Suprapubic skin (tissue), 4 donors: ENCODE data around the gene POFUT1. TPM values are rescaled to one million over a fixed set of nuclear protein-coding genes. Genes with fewer than 3 reads are reported as not detected.
"Not testable (repeated sequence)": the region's sequence is repeated elsewhere in the genome, so short reads cannot be mapped to it uniquely, and the experiment has no call there.

ENCODE experiments used
- DNase-seq, 2 donors: peaks; one replicate each; pipeline ENCODE4 v3.0.0-alpha.2; 2019; ENCODE audit warnings: low spot score in 2 of 2
- H3K27ac ChIP-seq: fragments of 200-600 bp; sonication (generic); one replicate; pipeline ENCODE4 v1.5.1; 2019
- H3K27me3 ChIP-seq: fragments of 200-600 bp; sonication (generic); one replicate; pipeline ENCODE4 v1.5.1; 2019
- H3K36me3 ChIP-seq: fragments of 200-600 bp; sonication (generic); one replicate; pipeline ENCODE4 v1.5.1; 2019
- H3K4me1 ChIP-seq: fragments of 200-600 bp; sonication (generic); one replicate; pipeline ENCODE4 v1.5.1; 2019
- H3K4me3 ChIP-seq: fragments of 200-600 bp; sonication (generic); one replicate; pipeline ENCODE4 v1.5.1; 2019; ENCODE audit warnings: mild to moderate bottlenecking
- H3K9me3 ChIP-seq: fragments of 200-600 bp; sonication (generic); one replicate; pipeline ENCODE4 v1.5.1; 2019
- EP300 ChIP-seq: sonication (generic); formaldehyde crosslinking; IDR thresholded peaks from one replicate; pipeline ENCODE4 v1.6.1; 2017; ENCODE audit warnings: antibody characterized with exemption
- POLR2A ChIP-seq, 2 donors: fragments of 450-650 bp; IDR thresholded peaks; one replicate each; pipeline ENCODE4 v1.6.1; 2017; ENCODE audit warnings: antibody characterized with exemption in 2 of 2, mild to moderate bottlenecking in 2 of 2, moderate library complexity in 2 of 2
- POLR2AphosphoS5 ChIP-seq, 3 donors: sonication (generic); formaldehyde crosslinking; IDR thresholded peaks; one replicate each; pipeline ENCODE4 v1.6.1; 2017; ENCODE audit warnings: antibody characterized with exemption in 3 of 3
- WGBS: methylation state at CpG from one replicate; pipeline ENCODE4 v1.1.5; 2018; 5-methylcytosine and 5-hydroxymethylcytosine counted together
- total RNA-seq, 4 donors: library from RNA; depleted of rRNA; stranded (reverse); fragments of >200 nt; gene quantifications; one replicate each; pipeline ENCODE4 v1.1.0, GENCODE V29; 2016
- TF ChIP-seq, protein P1 (sequence below), 2 donors: fragments of 200-600 bp in 1 of 2; fragments of 450-650 bp in 1 of 2; sonication (generic) in 1 of 2; IDR thresholded peaks; one replicate each; pipeline ENCODE4 v1.5.1; 2016 to 2019; ENCODE audit warnings: antibody characterized with exemption in 2 of 2, mild to moderate bottlenecking in 1 of 2, moderate library complexity in 1 of 2

Gene POFUT1
- total RNA-seq, 4 donors from 2014 or later: 19.0 to 36.4 (median 24.1) TPM

GRCh38 chr20:32240205-32240604 is 32.5 kb downstream of the POFUT1 start:
- no peaks in the 10 kb centered on the region for H3K9me3 ChIP-seq
- H3K4me3 ChIP-seq: no peak overlapping the region
- TF ChIP-seq, protein P1, sequence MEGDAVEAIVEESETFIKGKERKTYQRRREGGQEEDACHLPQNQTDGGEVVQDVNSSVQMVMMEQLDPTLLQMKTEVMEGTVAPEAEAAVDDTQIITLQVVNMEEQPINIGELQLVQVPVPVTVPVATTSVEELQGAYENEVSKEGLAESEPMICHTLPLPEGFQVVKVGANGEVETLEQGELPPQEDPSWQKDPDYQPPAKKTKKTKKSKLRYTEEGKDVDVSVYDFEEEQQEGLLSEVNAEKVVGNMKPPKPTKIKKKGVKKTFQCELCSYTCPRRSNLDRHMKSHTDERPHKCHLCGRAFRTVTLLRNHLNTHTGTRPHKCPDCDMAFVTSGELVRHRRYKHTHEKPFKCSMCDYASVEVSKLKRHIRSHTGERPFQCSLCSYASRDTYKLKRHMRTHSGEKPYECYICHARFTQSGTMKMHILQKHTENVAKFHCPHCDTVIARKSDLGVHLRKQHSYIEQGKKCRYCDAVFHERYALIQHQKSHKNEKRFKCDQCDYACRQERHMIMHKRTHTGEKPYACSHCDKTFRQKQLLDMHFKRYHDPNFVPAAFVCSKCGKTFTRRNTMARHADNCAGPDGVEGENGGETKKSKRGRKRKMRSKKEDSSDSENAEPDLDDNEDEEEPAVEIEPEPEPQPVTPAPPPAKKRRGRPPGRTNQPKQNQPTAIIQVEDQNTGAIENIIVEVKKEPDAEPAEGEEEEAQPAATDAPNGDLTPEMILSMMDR (IDR thresholded peaks at IDR 0.05): no peak
- no peak for TF ChIP-seq POLR2A (IDR thresholded peaks at IDR 0.05)
- no peak for TF ChIP-seq POLR2AphosphoS5 (IDR thresholded peaks at IDR 0.05)
- no peak for TF ChIP-seq EP300
- DNase-seq: no peak
- no peaks in the 10 kb centered on the region for H3K27me3 ChIP-seq
- WGBS: 0% methylated on average over 1 of the region's 1 CpG
- H3K27ac ChIP-seq: no peak overlapping the region
- no peaks in the 10 kb centered on the region for H3K4me1 ChIP-seq
- peaks cover 10% of the 10 kb centered on the region for H3K36me3 ChIP-seq

GRCh38 chr20:32241807-32242206 is 34.1 kb downstream of the POFUT1 start:
- WGBS: 77% methylated on average over 3 of the region's 4 CpGs
- Histone ChIP-seq H3K36me3 (no peaks in the 10 kb centered on the region), H3K9me3 (no peaks in the 10 kb centered on the region), H3K27ac (no peak overlapping the region), H3K27me3 (no peaks in the 10 kb centered on the region), H3K4me3 (no peak overlapping the region), H3K4me1 (no peaks in the 10 kb centered on the region)
- no peak for DNase-seq
- TF ChIP-seq POLR2AphosphoS5 (IDR thresholded peaks at IDR 0.05) (no peak), EP300 (no peak), POLR2A (IDR thresholded peaks at IDR 0.05) (no peak)
- TF ChIP-seq, protein P1 (IDR thresholded peaks at IDR 0.05): no peak

GRCh38 chr20:32244150-32244823 is 36.6 kb downstream of the POFUT1 start:
- no peaks in the 10 kb centered on the region for H3K9me3 ChIP-seq
- 94% methylated on average over 6 of the region's 6 CpGs for WGBS
- TF ChIP-seq POLR2A (IDR thresholded peaks at IDR 0.05) (no peak), POLR2AphosphoS5 (IDR thresholded peaks at IDR 0.05) (no peak), EP300 (no peak)
- no peaks in the 10 kb centered on the region for H3K27me3 ChIP-seq
- no peaks in the 10 kb centered on the region for H3K36me3 ChIP-seq
- H3K4me1 ChIP-seq: no peaks in the 10 kb centered on the region
- H3K27ac ChIP-seq: no peak overlapping the region
- H3K4me3 ChIP-seq: no peak overlapping the region
- no peak for DNase-seq

- 80% methylated on average over 4 of the region's 4 CpGs for WGBS
- H3K4me3 ChIP-seq: no peak overlapping the region
- TF ChIP-seq POLR2AphosphoS5 (IDR thresholded peaks at IDR 0.05) (no peak), EP300 (no peak), POLR2A (IDR thresholded peaks at IDR 0.05) (no peak)
- TF ChIP-seq, protein P1 (IDR thresholded peaks at IDR 0.05): no peak
- no peak overlapping the region for H3K27ac ChIP-seq
- H3K27me3 ChIP-seq: no peaks in the 10 kb centered on the region
- H3K36me3 ChIP-seq: no peaks in the 10 kb centered on the region
- H3K4me1 ChIP-seq: no peaks in the 10 kb centered on the region
- H3K9me3 ChIP-seq: no peaks in the 10 kb centered on the region
- DNase-seq: no peak
Observed at GRCh38 chr20:32244959-32245358, 37.3 kb downstream of the POFUT1 start.

- H3K9me3 ChIP-seq, H3K36me3 ChIP-seq, H3K27me3 ChIP-seq, H3K27ac ChIP-seq, DNase-seq, H3K4me3 ChIP-seq, H3K4me1 ChIP-seq: not testable (repeated sequence)
- WGBS: 92% methylated on average over 5 of the region's 5 CpGs
Observed at GRCh38 chr20:32246208-32246607, 38.5 kb downstream of the POFUT1 start.

GRCh38 chr20:32248043-32248442 is 40.4 kb downstream of the POFUT1 start:
- Histone ChIP-seq H3K4me3 (no peak overlapping the region), H3K27me3 (no peaks in the 10 kb centered on the region), H3K4me1 (no peaks in the 10 kb centered on the region), H3K27ac (no peak overlapping the region), H3K9me3 (no peaks in the 10 kb centered on the region), H3K36me3 (no peaks in the 10 kb centered on the region)
- TF ChIP-seq POLR2A (IDR thresholded peaks at IDR 0.05): no peak
- no peak for TF ChIP-seq POLR2AphosphoS5 (IDR thresholded peaks at IDR 0.05)
- TF ChIP-seq EP300: no peak
- TF ChIP-seq, protein P1 (IDR thresholded peaks at IDR 0.05): no peak
- no peak for DNase-seq
- WGBS: 82% methylated on average over 5 of the region's 5 CpGs
